K562 treated with DMSO at 1 percent for 12 hours (cell line): ENCODE data around the gene SLC9A3. TPM values are rescaled to one million over a fixed set of nuclear protein-coding genes. Genes with fewer than 3 reads are reported as not detected.

Experiments used
- total RNA-seq: library from RNA; unstranded; fragments of 300-600 nt; gene quantifications from 2 replicates; pipeline ENCODE4 v1.2.3, GENCODE V29; 2022; ENCODE audit not compliant: insufficient read depth

SLC9A3 gene
- 3.0 and 4.5 TPM in 2 replicates for total RNA-seq

GRCh38 chr5:524234-524972 lies at the start of gene SLC9A3:
TSS of gene SLC9A3 (minus strand) at chr5:524449.

GRCh38 chr5:442335-443238 lies 81.7 kb downstream of the SLC9A3 start, which contains the start of gene EXOC3:
TSS of gene EXOC3 (plus strand) at chr5:443176. CDS start at chr5:446206, 3,030 bp downstream.

Other genes starting within 250 kb of the SLC9A3 start
- 3.0 and 4.0 TPM in 2 replicates for gene AHRR, start 202.7 kb downstream of the SLC9A3 start, total RNA-seq
- 38.4 and 48.4 TPM in 2 replicates for gene EXOC3, start 81.3 kb downstream of the SLC9A3 start, total RNA-seq
- gene CEP72, start 87.9 kb upstream of the SLC9A3 start, total RNA-seq: 6.4 and 15.0 TPM in 2 replicates
- gene TPPP, start 168.9 kb upstream of the SLC9A3 start, total RNA-seq: 0.31 TPM in 1 of 2 replicates, not detected in the other